ENCODE results near the gene MRPL51.
"Not testable (repeated sequence)": the region's sequence is repeated elsewhere in the genome, so short reads cannot be mapped to it uniquely, and the experiment has no call there.

MRPL51 gene

GRCh38 chr12:6492838-6493496 lies at the start of gene MRPL51:
TSS of gene MRPL51 (minus strand) at chr12:6493262. CDS start at chr12:6493136, 126 bp downstream.
- DNase-seq (ENCODE audit: low read depth, low spot score) = peak; percentile 82

DNA sequence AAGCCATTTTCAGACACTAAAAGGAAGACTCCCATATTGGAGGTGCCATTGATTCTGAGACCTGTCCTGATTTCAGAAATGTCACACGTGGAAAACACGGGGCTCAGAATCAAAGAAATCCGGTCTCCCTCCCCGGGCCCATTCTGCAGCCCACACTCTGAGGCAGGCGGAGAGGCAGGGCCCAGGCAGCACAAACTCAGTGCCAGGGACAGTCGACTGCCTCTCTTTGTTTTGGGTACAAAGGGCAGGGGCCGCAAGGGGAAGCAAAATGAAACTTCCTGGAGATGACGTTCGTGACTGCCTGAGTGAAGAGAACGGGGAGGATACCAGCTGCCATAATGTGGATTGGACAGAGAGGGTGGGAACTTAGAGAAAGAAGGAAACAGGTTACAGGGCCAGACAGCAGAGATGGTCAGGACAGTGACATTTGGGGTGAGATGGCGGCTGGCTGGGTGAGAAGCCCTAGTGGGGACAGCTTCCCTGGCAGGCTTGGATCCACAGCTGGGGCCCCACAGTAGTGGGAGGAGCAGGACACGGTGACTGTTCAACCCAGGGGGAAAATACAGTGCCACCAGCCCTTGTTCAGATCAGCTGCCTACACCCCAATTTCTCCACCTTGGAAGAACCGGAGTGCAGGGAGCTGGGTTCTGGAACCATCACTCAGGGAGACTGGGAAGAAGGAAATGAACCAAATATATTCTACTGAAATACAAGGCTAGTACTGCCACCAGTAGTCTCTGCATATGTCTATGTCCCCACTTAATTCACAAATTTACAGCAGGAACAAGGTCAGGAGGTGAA lies 49.3 kb upstream of the MRPL51 start:
- no peak for DNase-seq (ENCODE audit: low read depth, low spot score)

DNA sequence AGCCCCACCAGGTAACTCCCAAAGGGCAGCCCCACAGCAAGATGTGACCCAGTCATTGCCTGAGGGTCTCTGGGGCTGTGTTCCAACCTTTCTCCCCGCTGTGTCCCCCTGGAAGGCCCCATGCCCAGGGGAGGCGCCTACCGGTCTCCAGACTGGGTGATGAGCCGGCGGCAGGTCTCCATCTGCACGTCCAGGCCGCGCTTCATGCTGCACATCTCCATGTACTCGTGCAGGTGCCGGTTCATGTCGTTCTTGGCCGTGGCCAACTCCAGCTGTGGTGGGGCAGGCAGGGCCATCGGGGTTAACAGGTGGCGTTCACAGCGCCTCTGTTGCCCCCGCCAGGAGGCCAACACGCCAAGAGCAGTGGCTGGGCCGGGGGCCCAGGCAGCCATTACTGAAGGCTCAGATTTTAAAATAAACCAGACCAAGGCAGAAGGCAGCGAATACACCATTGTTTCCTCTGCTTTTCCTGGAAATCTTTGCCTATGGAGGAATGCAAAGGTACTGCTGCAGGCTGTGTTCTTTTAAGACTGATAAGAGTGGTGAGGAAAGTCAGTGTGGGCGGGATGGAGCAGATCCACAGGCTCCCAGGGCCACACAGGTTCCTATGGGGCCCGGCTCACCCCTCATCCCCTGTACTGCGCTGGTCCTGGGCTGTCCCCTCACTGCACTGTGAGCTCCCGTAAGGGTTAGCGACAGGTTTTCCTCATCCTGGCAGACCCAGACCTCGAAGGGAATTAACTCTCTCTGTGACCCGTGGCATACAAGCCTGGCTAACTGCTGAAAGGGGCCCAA lies 48.5 kb upstream of the MRPL51 start:
- DNase-seq (ENCODE audit: low read depth, low spot score) = no peak

DNA sequence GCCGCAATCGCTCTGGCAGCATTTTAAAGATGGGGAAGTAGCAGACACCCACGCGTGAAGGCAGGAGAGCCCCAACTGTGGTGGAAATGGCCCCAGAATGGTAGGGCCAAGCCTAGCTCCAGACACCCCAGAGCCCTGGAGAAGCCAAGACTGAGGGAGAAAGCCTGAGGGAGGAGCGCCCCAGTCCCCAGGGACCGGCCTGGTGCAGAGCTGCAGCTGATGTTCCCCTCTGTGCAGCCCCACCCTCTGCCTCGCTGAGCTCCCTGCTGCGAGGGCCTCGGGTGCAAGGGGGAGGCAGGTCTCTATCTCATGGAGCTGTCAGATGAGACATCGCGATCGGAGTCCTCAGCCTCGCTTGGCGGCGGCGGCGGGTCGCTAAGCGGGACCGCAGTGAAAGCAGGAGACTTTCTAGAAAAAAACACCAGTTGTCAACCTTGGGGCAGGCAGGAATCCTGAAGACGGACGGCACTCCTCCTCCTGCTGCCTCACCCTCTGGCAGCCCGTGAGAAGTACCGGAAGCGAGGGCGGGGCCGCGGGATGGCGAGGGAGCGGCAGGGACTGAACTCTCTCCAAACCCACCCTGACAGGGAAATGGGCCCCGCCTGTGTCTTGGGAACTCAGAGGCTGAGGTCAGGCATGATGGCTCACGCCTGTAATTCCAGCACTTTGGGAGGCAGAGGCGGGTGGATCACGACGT lies 47.3 kb upstream of the MRPL51 start:
- DNase-seq (ENCODE audit: low read depth, low spot score) = no peak

GRCh38 chr12:6539707-6540134 lies 46.7 kb upstream of the MRPL51 start:
- no peak for DNase-seq (ENCODE audit: low read depth, low spot score)

GRCh38 chr12:6539314-6539682 lies 46.2 kb upstream of the MRPL51 start:
- no peak for DNase-seq (ENCODE audit: low read depth, low spot score)

DNA sequence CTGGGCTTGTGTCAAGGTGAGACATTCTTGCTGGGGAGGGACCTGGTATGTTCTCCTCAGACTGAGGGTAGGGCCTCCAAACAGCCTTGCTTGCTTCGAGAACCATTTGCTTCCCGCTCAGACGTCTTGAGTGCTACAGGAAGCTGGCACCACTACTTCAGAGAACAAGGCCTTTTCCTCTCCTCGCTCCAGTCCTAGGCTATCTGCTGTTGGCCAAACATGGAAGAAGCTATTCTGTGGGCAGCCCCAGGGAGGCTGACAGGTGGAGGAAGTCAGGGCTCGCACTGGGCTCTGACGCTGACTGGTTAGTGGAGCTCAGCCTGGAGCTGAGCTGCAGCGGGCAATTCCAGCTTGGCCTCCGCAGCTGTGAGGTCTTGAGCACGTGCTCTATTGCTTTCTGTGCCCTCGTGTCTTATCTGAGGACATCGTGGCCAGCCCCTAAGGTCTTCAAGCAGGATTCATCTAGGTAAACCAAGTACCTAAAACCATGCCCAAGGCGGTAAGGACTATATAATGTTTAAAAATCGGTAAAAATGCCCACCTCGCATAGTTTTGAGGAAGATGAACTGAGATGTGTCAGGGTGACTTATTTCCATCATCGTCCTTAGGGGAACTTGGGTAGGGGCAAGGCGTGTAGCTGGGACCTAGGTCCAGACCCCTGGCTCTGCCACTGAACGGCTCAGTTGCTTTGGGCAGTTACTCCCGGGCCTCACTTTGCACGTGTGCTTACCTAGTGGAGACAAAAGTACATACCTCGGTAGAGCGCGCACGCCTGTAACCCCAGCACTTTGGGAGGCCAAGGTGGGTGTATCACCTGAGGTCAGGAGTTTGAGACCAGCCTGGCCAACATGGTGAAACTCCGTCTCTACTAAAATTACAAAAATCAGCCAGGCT lies 45.6 kb upstream of the MRPL51 start:
- no peak for DNase-seq (ENCODE audit: low read depth, low spot score)

DNA sequence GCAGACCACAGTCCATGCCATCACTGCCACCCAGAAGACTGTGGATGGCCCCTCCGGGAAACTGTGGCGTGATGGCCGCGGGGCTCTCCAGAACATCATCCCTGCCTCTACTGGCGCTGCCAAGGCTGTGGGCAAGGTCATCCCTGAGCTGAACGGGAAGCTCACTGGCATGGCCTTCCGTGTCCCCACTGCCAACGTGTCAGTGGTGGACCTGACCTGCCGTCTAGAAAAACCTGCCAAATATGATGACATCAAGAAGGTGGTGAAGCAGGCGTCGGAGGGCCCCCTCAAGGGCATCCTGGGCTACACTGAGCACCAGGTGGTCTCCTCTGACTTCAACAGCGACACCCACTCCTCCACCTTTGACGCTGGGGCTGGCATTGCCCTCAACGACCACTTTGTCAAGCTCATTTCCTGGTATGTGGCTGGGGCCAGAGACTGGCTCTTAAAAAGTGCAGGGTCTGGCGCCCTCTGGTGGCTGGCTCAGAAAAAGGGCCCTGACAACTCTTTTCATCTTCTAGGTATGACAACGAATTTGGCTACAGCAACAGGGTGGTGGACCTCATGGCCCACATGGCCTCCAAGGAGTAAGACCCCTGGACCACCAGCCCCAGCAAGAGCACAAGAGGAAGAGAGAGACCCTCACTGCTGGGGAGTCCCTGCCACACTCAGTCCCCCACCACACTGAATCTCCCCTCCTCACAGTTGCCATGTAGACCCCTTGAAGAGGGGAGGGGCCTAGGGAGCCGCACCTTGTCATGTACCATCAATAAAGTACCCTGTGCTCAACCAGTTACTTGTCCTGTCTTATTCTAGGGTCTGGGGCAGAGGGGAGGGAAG lies 44.7 kb upstream of the MRPL51 start:
- DNase-seq (ENCODE audit: low read depth, low spot score) = not testable (repeated sequence)

DNA sequence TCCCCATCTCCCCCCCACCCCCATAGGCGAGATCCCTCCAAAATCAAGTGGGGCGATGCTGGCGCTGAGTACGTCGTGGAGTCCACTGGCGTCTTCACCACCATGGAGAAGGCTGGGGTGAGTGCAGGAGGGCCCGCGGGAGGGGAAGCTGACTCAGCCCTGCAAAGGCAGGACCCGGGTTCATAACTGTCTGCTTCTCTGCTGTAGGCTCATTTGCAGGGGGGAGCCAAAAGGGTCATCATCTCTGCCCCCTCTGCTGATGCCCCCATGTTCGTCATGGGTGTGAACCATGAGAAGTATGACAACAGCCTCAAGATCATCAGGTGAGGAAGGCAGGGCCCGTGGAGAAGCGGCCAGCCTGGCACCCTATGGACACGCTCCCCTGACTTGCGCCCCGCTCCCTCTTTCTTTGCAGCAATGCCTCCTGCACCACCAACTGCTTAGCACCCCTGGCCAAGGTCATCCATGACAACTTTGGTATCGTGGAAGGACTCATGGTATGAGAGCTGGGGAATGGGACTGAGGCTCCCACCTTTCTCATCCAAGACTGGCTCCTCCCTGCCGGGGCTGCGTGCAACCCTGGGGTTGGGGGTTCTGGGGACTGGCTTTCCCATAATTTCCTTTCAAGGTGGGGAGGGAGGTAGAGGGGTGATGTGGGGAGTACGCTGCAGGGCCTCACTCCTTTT lies 44.0 kb upstream of the MRPL51 start:
- DNase-seq (ENCODE audit: low read depth, low spot score) = no peak

DNA sequence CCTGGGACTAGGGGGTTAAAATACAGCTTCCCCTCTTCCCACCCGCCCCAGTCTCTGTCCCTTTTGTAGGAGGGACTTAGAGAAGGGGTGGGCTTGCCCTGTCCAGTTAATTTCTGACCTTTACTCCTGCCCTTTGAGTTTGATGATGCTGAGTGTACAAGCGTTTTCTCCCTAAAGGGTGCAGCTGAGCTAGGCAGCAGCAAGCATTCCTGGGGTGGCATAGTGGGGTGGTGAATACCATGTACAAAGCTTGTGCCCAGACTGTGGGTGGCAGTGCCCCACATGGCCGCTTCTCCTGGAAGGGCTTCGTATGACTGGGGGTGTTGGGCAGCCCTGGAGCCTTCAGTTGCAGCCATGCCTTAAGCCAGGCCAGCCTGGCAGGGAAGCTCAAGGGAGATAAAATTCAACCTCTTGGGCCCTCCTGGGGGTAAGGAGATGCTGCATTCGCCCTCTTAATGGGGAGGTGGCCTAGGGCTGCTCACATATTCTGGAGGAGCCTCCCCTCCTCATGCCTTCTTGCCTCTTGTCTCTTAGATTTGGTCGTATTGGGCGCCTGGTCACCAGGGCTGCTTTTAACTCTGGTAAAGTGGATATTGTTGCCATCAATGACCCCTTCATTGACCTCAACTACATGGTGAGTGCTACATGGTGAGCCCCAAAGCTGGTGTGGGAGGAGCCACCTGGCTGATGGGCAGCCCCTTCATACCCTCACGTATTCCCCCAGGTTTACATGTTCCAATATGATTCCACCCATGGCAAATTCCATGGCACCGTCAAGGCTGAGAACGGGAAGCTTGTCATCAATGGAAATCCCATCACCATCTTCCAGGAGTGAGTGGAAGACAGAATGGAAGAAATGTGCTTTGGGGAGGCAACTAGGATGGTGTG lies 43.1 kb upstream of the MRPL51 start:
- no peak for DNase-seq (ENCODE audit: low read depth, low spot score)

- DNase-seq (ENCODE audit: low read depth, low spot score) = no peak
Measured at GRCh38 chr12:6535697-6535946, 42.6 kb upstream of the MRPL51 start.

GRCh38 chr12:6534945-6535696 lies 42.1 kb upstream of the MRPL51 start:
- no peak for DNase-seq (ENCODE audit: low read depth, low spot score)

GRCh38 chr12:6534695-6534944 lies 41.6 kb upstream of the MRPL51 start:
- DNase-seq (ENCODE audit: low read depth, low spot score) = no peak

DNA sequence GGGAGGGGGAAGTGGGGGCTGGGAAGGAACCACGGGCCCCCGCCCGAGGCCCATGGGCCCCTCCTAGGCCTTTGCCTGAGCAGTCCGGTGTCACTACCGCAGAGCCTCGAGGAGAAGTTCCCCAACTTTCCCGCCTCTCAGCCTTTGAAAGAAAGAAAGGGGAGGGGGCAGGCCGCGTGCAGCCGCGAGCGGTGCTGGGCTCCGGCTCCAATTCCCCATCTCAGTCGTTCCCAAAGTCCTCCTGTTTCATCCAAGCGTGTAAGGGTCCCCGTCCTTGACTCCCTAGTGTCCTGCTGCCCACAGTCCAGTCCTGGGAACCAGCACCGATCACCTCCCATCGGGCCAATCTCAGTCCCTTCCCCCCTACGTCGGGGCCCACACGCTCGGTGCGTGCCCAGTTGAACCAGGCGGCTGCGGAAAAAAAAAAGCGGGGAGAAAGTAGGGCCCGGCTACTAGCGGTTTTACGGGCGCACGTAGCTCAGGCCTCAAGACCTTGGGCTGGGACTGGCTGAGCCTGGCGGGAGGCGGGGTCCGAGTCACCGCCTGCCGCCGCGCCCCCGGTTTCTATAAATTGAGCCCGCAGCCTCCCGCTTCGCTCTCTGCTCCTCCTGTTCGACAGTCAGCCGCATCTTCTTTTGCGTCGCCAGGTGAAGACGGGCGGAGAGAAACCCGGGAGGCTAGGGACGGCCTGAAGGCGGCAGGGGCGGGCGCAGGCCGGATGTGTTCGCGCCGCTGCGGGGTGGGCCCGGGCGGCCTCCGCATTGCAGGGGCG lies 41.0 kb upstream of the MRPL51 start, which contains the start of gene GAPDH:
TSS of gene GAPDH (plus strand) at position 595 of the 772 bp plus-strand sequence. CDS start 316 bp downstream, outside the sequence.
- no peak for DNase-seq (ENCODE audit: low read depth, low spot score)

- no peak for DNase-seq (ENCODE audit: low read depth, low spot score)
Measured at GRCh38 chr12:6533653-6533922, 40.5 kb upstream of the MRPL51 start.

GRCh38 chr12:6532927-6533652 lies 40.0 kb upstream of the MRPL51 start:
- no peak for DNase-seq (ENCODE audit: low read depth, low spot score)
